ENCODE data around the gene TRIM3.

DNA sequence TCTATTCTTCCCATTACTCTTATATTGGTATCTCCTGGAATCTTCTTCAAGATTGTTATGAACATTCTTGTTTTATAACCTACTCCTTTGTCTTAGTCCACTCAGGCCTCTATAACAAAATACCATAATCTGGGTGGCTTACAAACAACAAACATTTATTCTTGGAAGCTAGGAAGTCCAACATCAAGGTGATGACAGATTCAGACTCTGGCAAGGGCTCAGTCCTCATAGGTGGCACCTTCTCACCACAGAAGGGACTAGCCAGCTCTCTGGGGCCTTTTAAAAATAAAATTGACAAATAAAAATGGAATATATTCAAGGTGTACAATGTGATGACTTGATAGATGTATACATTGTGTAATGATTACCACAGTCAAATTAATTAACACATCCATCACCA is 43.1 kb upstream of the TRIM3 start:
- TF ChIP-seq, protein P1, sequence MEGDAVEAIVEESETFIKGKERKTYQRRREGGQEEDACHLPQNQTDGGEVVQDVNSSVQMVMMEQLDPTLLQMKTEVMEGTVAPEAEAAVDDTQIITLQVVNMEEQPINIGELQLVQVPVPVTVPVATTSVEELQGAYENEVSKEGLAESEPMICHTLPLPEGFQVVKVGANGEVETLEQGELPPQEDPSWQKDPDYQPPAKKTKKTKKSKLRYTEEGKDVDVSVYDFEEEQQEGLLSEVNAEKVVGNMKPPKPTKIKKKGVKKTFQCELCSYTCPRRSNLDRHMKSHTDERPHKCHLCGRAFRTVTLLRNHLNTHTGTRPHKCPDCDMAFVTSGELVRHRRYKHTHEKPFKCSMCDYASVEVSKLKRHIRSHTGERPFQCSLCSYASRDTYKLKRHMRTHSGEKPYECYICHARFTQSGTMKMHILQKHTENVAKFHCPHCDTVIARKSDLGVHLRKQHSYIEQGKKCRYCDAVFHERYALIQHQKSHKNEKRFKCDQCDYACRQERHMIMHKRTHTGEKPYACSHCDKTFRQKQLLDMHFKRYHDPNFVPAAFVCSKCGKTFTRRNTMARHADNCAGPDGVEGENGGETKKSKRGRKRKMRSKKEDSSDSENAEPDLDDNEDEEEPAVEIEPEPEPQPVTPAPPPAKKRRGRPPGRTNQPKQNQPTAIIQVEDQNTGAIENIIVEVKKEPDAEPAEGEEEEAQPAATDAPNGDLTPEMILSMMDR (conservative IDR thresholded peaks at IDR 0.05; ENCODE audit: low read depth, low read length) = no peak
- TF ChIP-seq EZH2 (IDR thresholded peaks at IDR 0.05; ENCODE audit: borderline replicate concordance, low read depth, low read length, poor library complexity, severe bottlenecking) = no peak
